DND-41 (cell line): ENCODE data around the gene PPARGC1A.

Experiments
- CTCF ChIP-seq: IDR thresholded peaks from 2 replicates; pipeline ENCODE4 v1.5.1; 2012; ENCODE audit warnings: borderline replicate concordance, low read length, moderate library complexity, mild to moderate bottlenecking; ENCODE audit not compliant: poor library complexity, severe bottlenecking; ENCODE audit errors: extremely low read depth
- EZH2 ChIP-seq: IDR thresholded peaks from 3 replicates; pipeline ENCODE4 v1.6.1; 2012; ENCODE audit warnings: borderline replicate concordance, low read depth, mild to moderate bottlenecking, moderate library complexity, low read length, inconsistent platforms; ENCODE audit not compliant: severe bottlenecking

GRCh38 chr4:23855912-23856605 lies 33.8 kb downstream of the PPARGC1A start:
- TF ChIP-seq CTCF (no peak), EZH2 (no peak)
